ENCODE results near the gene CSTPP1. TPM values are rescaled to one million over a fixed set of nuclear protein-coding genes. Genes with fewer than 3 reads are reported as not detected.

The CSTPP1 gene
- total and polyA plus RNA-seq, 2 of the 8 experiments (the other 6 are each of a cell fraction or from before 2014, with no cell fraction given), result 24.2 to 28.7 TPM

DNA sequence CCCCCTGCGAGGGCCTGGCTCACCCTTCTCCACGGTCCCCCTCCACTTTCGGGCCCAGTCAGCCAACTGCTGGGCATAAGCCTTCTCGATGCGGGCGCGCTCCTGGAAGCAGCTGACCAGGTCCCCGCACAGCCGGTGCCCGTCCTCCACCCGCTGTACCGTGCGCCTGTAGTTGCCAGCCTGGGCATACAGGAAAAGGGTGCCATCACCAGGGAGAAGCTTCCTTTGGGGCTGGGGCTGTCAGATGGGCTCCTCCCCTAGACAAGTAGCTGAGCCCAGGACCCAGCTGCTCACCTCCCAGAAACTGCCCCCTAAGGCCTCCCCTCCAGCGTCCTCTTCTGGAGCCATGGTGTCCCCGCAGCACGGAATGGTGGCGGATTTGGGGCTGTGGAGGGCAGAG lies 245.8 kb downstream of the CSTPP1 start:
- Histone ChIP-seq H3K9ac (replicated peaks in 1 of 4; ENCODE audit: extremely low read depth in 1 of 4, low read depth in 3 of 4, low read length in 3 of 4) (no peak overlapping the region), H3K9me3 (ENCODE audit: insufficient read depth in 2 of 2, low read depth in 1 of 2, low read length in 1 of 2) (no peaks in the 10 kb centered on the region), H4K8ac (ENCODE audit: extremely low read depth, insufficient read depth, low read length) (peak overlapping the region; percentile 53; the same call in 1 of the 2 replicates), H4K5ac (ENCODE audit: insufficient read length, low read depth, low read length) (no peak overlapping the region), H3K23ac (ENCODE audit: insufficient read length) (no peak overlapping the region), H3K79me2 (ENCODE audit: control insufficient read depth in 1 of 2, insufficient read depth in 2 of 2, low read length in 2 of 2) (peaks cover 0 to 16% of the 10 kb centered on the region in 2 experiments; a peak in 3 of 4 replicates), H2AK5ac (ENCODE audit: low read depth, low read length) (no peak overlapping the region), H4K91ac (replicated peaks; ENCODE audit: insufficient read length, low read length) (no peak overlapping the region), H2BK15ac (ENCODE audit: low read length) (no peak overlapping the region), H3K4me2 (ENCODE audit: insufficient read depth in 1 of 2, low read depth in 2 of 2, low read length in 2 of 2) (no peak overlapping the region), H2BK120ac (replicated peaks; ENCODE audit: low read depth, low read length) (no peak overlapping the region), H3K27ac (ENCODE audit: low read depth, low read length) (no peak overlapping the region), H3K23me2 (ENCODE audit: low read depth, low read length) (peaks cover 8% of the 10 kb centered on the region; the same call in 1 of the 2 replicates), H3K36me3 (ENCODE audit: control insufficient read depth in 2 of 4, insufficient read depth in 4 of 4, low read length in 3 of 4) (peaks cover 7 to 12% (median 8%) of the 10 kb centered on the region in 4 experiments; a peak in 6 of 8 replicates), H2BK12ac (ENCODE audit: low read depth, low read length) (no peak overlapping the region), H2BK20ac (ENCODE audit: low read length) (no peak overlapping the region), H2AFZ (ENCODE audit: low read length) (no peak overlapping the region), H3K27me3 (replicated peaks in 1 of 4; ENCODE audit: control insufficient read depth in 3 of 4, extremely low read depth in 1 of 4, insufficient read depth in 3 of 4, low read length in 3 of 4) (0 out of 7 replicates have a peak, but pooled peaks cover 0 to under 1% (median 0%) of the 10 kb centered on the region in 4 experiments), H3K79me1 (ENCODE audit: low read depth, low read length) (peaks cover 3% of the 10 kb centered on the region; the same call in 1 of the 2 replicates), H4K20me1 (replicated peaks in 1 of 2; ENCODE audit: control insufficient read depth in 1 of 2, insufficient read depth in 2 of 2, low read length in 2 of 2) (peaks cover 0 to 7% of the 10 kb centered on the region in 2 experiments), H3K56ac (replicated peaks; ENCODE audit: insufficient read length, low read depth, low read length) (no peak overlapping the region), H3K4ac (replicated peaks; ENCODE audit: insufficient read length, low read depth, low read length) (no peak overlapping the region), H3K4me1 (replicated peaks in 1 of 4; ENCODE audit: control insufficient read depth in 3 of 4, insufficient read depth in 4 of 4, low read length in 3 of 4) (peaks cover 0 to 8% (median 5%) of the 10 kb centered on the region in 4 experiments; a peak in 5 of 7 replicates), H3K4me3 (ENCODE audit: extremely low read depth in 1 of 4, insufficient read depth in 2 of 4, low read depth in 3 of 4, low read length in 4 of 4) (no peak overlapping the region), H3K18ac (ENCODE audit: extremely low read depth, low read length) (no peak overlapping the region), H3K14ac (ENCODE audit: insufficient read length) (no peak overlapping the region), H2BK5ac (ENCODE audit: low read depth, low read length) (no peak overlapping the region)
- POLR2A ChIA-PET (ENCODE audit: partially characterized antibody), result interaction anchor here (0.6 to 2.4 kb wide), 5 partner anchors 11 to 79 kb away, joined by 3 to 10 read pairs (median 3); partner anchors contain the start of gene DDB2
- CTCF ChIA-PET (ENCODE audit: partially characterized antibody), result interaction anchor here (0.8 to 16.6 kb wide), 7 partner anchors 20 to 192 kb away, joined by 3 to 247 read pairs (median 3); partner anchors contain the start of genes ACP2 and DDB2
- DNase-seq (ENCODE audit: low read depth in 1 of 2, low spot score in 2 of 2), result no peak
- TF ChIP-seq, protein P1, sequence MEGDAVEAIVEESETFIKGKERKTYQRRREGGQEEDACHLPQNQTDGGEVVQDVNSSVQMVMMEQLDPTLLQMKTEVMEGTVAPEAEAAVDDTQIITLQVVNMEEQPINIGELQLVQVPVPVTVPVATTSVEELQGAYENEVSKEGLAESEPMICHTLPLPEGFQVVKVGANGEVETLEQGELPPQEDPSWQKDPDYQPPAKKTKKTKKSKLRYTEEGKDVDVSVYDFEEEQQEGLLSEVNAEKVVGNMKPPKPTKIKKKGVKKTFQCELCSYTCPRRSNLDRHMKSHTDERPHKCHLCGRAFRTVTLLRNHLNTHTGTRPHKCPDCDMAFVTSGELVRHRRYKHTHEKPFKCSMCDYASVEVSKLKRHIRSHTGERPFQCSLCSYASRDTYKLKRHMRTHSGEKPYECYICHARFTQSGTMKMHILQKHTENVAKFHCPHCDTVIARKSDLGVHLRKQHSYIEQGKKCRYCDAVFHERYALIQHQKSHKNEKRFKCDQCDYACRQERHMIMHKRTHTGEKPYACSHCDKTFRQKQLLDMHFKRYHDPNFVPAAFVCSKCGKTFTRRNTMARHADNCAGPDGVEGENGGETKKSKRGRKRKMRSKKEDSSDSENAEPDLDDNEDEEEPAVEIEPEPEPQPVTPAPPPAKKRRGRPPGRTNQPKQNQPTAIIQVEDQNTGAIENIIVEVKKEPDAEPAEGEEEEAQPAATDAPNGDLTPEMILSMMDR (IDR thresholded peaks at IDR 0.05; ENCODE audit: control extremely low read depth in 1 of 3, insufficient read depth in 1 of 3, low read depth in 1 of 3, low read length in 3 of 3), result peak in 1 of 3 experiments; percentile 14; a peak in 1 of 4 replicates
- TF ChIP-seq RNF2 (IDR thresholded peaks at IDR 0.05; ENCODE audit: borderline replicate concordance, low read depth, low read length, missing control alignments, poor library complexity, severe bottlenecking), result no peak
- WGBS, 2 experiments (ENCODE audit: extremely low coverage in 1 of 2, insufficient coverage in 1 of 2, insufficient read length in 1 of 2, insufficient replicate concordance in 2 of 2, low coverage in 1 of 2, low lambda C conversion rate in 2 of 2, missing lambda C conversion rate in 1 of 2), result 94% methylated on average over 17 of the region's 17 CpGs; no CpG with 5 or more reads in 1 of the 2 experiments
- FAIRE-seq, result no peak
